ENCODE data around the gene EFEMP2. TPM values are rescaled to one million over a fixed set of nuclear protein-coding genes. Genes with fewer than 3 reads are reported as not detected.
"Not testable (repeated sequence)": the region's sequence is repeated elsewhere in the genome, so short reads cannot be mapped to it uniquely, and the experiment has no call there.

Gene EFEMP2
- total RNA-seq, 1 donor from 2014 or later: 95.2 TPM

DNA sequence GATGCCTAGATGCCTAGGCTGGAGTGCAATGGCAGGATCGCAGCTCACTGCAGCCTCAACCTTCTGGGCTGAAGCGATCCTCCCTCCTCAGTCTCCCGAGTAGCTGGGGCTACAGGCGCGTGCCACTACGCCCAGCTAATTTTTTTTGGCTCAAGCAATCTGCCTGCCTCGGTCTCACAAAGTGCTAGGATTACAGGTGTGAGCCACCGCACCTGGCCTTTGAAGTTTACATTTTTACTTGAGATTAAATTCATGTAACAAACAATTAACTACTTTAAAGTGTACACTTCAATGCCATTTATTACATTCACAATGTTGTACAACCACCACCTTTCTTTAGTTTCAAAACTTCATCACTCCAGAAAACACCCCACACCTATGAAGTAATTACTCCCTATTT is 31.1 kb upstream of the EFEMP2 start:
- ATAC-seq: no peak
- no peak for DNase-seq
- intact Hi-C loops (cut with micrococcal nuclease): no loop called here

DNA sequence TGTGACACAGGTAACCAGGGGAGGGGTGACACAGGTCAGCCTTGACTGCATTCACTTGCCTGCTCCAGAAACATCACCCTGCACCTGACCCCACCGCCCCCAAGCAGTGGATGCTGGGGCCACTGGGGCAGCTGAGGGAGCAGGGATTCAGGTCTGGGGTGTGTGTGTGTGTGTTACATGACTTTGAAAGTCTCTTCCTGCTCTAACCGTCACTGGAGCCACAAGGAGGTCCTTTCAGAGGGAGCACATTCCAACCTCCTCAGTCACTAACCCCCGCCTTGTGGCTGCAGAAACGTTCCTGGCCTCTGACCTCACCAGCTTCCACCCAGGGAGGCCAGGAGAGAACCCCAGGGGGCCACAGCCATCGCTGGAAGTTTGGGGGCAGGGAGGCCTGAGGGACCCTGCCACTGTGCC is 30.5 kb upstream of the EFEMP2 start:
- ATAC-seq (no peak), DNase-seq (peak; percentile 9)
- intact Hi-C loops (cut with micrococcal nuclease): no loop called here

DNA sequence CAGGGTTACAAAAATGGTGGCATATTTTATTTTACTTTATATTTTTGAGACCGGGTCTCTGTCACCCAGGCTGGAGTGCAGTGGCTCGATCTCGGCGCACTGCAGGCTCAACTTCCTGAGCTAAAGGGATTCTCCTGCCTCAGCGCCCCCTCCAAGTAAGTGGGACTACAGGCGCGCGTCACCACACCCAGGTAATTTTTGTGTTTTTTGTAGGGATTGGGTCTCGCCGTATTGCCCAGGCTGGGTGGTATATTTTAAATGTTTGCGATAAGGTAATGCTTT is 28.2 kb upstream of the EFEMP2 start:
- DNase-seq: no peak
- ATAC-seq: no peak
- intact Hi-C loops (cut with micrococcal nuclease): no loop called here

DNA sequence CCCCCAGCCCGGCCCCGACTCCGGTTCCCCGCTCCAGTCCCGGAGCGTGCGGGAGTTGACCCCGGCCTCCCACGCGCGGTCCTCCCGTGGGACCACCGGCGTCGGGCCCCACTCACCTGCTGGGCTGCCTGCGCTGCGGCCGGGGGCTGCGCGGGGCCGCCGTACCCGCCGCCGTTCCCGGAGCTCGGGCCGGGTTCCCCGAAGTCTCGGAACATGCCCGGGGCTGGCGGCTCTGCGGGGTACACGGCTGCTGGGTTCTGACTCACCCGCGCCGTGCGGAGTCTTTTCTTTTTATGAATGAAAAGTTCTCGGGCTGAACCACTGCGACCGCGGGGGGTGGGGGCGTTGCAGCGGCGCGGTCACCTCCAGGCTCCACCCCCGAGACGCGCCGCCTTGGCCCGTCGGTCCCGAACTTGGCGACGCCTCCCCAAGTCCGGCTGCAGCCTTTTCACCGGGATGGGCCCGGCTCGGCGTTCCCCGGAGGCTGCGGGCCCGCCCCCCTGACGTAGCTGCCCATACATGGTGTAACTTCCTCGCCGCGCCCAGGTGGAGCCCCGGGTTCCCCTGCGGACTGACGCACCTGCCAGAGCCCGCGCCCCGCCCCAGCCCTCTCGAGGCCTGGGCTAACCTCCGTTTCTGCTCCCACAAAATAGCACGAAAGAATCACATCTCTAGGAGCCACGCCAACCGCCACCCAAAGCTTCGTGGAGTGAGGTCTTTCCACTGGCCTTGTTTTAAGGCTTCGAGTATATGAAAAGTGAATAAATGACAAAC is 27.7 kb upstream of the EFEMP2 start, which contains the start of gene FOSL1:
TSS of gene FOSL1 (minus strand) at position 264 of the 774 bp plus-strand sequence. CDS start at position 215, 49 bp downstream.
- DNase-seq (peak; percentile 91), ATAC-seq (peak; percentile 94)
- intact Hi-C loops (cut with micrococcal nuclease): no loop called here

DNA sequence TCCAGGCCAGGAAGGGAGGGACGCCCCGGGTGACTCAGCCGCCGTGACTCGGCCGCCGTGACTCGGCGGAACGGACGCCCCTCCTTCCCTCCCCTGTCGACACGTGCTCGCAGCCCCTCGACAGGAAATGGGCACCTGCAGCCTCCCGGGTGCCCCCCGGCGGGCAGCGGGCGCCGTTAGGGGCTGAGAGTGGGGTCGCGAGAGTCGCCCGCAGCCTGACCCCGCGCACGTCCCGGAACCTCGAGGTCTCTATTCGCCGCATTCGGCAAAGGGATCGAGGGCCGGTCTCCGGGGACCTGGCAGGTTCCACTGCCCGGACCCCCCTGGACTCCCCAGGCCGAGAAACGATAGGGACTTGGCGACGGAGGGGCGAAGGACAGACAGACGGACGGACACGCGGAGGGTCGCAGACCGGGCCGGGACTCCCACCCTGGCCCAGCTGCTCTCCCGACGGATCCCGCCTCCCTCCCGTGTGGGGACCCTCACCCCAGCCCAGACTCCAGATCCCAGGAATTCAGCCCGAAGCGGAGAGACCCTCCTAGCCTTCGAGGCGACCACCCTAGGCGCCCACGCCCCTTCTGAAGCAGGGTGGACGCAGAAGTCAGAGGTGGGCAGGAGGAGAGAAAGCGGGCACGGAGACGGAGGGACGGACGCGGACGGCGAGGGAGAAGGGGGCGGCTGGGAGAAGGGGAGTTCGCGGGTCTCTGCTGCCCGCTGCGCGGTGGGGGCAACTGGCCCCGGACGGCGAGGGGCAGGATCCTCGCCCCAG is 26.9 kb upstream of the EFEMP2 start:
- intact Hi-C loops (cut with micrococcal nuclease): no loop called here
- ATAC-seq (peak; percentile 54), DNase-seq (peak; percentile 72)

DNA sequence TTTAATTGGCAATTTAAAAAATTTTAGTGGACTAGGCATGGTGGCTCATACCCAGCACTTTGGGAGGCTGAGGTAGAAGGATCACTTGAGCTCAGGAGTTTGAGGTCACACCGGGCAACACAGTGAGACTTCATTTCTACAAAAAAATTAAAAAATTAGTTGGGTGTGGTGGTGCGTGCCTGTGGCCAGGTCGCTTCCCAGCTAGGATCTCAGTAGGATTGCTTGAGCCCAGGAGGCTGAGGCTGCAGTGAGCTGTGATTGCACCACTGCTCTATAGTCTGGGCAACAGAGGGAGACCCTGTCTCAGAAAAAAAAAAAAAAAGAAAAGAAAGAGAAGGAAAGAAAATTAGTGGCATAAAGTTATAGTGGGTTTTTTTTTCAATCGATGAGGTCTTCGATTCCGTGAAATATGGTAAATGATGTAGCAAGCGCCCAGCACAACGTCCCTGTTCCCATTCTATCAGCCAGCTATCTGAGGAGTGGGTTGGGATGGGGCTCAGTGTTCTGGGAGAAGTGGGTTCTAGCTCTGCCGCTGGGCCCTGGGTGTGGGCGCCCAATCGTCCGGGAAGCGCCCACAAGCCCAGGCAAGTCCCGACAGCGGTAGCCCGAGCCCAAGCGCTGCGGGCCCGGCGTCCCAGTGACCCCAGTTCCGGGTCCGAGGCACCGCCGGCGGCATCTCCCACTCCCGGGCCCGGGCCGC is 26.2 kb upstream of the EFEMP2 start:
- intact Hi-C loops (cut with micrococcal nuclease): no loop called here
- ATAC-seq (no peak), DNase-seq (peak; percentile 4)

DNA sequence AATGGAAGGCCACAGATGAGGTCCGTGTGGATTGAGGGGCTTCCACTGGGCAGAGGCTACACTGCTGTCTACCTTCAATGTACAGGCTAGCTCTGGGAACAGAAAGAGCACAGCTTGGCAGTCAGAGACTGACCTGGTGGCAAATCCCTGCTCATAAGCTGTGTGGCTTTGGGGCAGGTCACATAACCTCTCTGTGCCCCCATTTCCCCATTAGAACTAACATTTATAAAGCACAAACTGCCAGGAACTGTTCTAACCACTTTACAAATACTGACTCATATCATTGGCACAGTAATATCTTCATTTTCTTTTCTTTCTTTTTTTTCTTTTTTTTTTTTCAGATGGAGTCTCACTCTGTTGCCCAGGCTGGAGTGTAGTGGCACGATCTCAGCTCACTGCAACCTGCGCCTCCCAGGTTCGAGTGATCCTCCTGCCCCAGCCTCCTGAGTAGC is 24.4 kb upstream of the EFEMP2 start:
- intact Hi-C loops (cut with micrococcal nuclease): no loop called here
- ATAC-seq (no peak), DNase-seq (no peak)

DNA sequence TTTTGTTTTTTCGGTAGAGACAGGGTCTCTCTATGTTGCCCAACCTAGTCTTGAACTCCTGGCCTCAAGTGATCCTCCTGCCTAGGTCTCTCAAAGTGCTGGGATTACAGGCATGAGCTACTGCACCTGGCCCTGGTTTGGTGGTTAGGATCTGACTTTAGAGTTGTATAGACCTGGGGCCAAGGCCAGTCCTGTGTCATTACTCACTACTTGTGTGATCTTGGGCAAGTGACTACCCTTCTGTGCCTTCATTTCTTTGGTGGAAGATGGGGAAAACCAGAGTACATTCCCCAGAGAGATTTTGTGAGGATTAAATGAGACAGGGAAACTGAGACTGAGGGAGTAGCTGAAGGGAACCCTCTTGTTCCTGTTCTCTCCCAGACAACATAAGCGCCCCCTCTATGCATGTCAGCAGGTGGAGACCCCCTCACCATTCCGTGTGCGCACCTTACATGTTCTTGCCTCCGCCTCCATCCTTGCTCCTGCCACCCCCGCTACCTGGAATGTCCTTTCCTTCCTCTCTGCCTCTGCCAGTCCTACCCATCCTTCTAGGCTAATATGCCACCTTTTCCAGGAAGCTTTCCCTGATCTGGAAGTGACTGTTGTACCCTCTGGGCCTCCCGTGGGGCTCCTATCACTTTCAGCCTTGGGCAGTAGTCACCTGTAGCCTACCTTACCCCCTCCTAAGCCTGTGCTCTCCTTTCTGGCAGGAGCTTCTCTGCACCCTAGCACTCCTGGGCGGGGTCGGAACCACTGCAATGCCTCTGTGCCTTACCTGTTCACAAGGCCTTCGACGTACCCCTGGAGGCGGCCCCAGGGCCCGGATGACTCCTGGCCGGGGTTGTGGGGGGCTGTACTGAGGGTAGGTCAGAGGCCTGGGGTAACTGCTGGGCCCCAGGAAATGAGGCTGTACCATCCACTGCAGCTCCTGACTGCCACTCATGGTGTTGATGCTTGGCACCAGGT is 23.7 kb upstream of the EFEMP2 start:
- intact Hi-C loops (cut with micrococcal nuclease): no loop called here
- no peak for ATAC-seq
- DNase-seq: peak; percentile 27

DNA sequence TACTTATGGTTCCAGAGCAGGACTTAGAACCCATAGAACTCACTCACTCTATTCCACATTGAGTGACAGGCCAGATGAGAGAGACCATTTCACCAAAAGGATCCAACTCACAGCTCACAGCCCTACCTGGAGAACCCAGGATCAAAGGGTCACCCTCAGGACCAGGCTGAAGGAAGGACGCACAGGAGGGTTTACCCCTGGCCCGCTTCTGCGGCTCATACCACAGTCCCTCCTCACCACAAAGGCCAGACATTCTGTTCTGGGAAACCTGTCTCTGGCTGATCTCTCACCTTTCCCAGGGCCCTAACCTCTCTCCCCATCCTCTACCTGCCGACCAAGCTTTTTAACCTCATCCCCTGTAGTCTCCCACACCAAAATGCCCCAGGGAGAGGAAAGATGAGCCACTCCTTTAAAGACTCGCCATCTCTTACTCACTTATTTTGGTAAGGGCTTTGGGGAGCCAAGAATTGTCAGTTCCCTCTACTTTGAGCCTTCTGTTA is 22.9 kb upstream of the EFEMP2 start:
- DNase-seq (peak; percentile 4), ATAC-seq (no peak)
- intact Hi-C loops (cut with micrococcal nuclease): no loop called here

DNA sequence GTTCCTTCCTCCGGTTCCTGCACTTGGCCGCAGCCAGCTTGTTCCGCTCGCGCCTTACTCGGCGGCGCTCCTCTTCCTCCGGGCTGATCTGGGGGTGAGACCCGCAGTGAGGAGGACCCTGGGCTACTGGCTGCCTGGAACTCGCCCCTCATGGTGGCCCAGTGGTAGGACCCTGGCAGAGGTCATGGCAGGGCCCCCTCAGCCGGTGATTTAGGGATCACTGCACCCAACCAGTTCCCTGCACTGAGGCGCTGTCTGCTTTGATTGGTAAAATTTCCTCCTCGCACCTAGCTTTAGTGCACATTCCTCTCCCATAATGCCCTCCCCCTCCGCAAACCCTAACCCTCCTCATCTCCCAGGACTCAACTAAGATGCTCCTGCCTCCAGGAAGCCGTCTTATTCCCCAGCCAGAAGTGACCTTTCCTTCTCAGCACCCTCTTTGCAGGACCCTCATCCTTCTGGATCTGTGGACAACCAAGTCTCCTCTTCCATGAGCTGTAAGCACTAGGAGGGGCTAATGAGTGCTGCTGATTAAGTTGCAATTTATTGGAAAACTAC is 21.5 kb upstream of the EFEMP2 start:
- ATAC-seq (no peak), DNase-seq (peak; percentile 64)
- intact Hi-C loops (cut with micrococcal nuclease): no loop called here

DNA sequence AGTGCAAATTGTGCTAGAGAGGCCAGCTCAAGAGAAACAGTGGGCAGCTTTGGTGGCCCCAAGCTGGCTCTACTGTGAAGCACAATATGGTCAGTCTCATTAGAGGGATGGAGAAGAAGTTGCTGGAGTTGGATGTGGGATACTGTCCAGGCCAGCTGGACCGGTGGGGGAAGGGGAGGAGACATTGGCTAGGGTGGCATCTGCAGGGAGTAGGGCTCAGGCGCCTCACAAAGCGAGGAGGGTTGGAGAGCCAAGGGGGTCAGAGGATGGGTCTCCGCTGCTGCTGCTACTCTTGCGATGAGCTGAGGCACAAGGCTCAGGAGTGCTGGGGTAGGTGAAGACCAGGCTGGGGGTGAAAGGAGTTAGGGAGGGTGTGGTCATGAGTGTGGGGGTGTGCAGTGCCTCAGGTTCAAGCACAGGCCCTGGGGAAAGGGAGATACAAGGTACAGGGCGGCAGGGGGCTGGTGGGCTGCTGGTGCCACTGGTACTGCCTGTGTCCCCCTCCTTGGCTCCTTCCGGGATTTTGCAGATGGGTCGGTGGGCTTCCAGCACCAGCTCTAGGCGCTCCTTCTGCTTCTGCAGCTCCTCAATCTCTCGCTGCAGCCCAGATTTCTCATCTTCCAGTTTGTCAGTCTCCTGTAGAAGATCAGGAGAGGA is 20.2 kb upstream of the EFEMP2 start:
- DNase-seq: peak; percentile 33
- ATAC-seq: no peak
- intact Hi-C loops (cut with micrococcal nuclease): no loop called here

DNA sequence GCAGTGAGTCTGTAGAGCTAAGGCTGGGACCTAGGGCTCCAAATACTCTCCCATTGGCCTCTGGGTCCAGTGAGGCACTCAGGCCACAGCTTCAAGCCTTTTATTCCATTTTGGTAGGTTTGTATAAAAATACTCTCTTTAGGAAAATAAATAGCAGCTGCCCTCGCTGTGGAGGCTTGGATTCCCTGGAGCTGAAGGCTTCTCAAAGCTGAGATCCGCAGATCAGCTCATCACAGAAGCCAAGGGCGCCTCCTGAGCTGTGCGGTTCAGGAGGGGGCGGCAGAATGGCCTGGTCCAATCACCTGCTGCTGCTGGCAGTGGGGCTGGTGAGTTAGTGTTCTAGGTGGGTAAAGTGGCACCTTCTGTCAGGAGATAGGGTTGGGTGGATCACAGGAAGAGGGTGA is 19.5 kb upstream of the EFEMP2 start:
- peak; percentile 22 for DNase-seq
- intact Hi-C loops (cut with micrococcal nuclease); ATAC-seq: not testable (repeated sequence)

DNA sequence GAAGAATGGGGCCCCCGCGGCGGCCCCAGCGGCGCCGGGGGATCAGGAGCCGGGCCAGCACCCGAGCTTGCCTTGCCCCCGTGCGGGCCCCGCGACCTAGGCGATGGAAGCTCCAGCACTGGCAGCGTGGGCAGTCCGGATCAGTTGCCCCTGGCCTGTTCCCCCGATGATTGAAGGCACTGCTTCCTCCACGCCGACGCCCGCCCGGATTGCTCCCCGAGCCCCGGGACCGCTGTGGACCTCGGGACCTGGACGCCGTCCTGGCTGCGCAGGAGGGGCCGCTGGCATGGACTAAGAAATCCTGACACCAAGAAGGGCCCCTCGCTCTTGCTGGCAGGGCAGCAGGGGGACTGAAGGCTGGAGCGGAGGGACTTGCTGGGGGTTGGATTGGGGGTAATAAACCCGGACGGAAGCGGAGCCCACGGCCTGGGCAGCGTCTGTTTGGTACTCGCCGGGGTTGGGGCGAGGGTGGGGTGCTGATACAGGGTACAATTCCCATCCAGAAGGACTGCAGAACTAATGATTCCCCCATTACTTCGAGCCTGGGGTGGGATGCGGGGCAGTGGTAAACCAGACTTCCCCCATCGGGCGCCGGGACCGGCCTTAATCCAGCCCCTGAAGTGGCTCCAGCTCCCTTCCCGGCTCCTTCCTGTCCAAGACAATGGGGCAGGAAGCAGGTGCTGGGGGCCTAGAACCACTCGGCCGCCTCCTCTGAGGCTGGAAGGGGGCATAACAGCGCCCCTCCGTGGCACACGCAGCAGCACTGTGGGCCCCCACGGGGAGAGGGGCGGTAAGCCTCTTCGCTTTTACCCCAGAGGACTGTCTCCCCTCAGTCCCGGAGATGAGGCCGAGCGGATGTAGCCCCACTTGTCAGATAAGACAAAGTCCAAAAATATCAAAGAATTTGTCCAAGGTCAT is 18.9 kb upstream of the EFEMP2 start:
- DNase-seq (peak; percentile 73), ATAC-seq (peak; percentile 3)
- intact Hi-C loops (cut with micrococcal nuclease): no loop called here

DNA sequence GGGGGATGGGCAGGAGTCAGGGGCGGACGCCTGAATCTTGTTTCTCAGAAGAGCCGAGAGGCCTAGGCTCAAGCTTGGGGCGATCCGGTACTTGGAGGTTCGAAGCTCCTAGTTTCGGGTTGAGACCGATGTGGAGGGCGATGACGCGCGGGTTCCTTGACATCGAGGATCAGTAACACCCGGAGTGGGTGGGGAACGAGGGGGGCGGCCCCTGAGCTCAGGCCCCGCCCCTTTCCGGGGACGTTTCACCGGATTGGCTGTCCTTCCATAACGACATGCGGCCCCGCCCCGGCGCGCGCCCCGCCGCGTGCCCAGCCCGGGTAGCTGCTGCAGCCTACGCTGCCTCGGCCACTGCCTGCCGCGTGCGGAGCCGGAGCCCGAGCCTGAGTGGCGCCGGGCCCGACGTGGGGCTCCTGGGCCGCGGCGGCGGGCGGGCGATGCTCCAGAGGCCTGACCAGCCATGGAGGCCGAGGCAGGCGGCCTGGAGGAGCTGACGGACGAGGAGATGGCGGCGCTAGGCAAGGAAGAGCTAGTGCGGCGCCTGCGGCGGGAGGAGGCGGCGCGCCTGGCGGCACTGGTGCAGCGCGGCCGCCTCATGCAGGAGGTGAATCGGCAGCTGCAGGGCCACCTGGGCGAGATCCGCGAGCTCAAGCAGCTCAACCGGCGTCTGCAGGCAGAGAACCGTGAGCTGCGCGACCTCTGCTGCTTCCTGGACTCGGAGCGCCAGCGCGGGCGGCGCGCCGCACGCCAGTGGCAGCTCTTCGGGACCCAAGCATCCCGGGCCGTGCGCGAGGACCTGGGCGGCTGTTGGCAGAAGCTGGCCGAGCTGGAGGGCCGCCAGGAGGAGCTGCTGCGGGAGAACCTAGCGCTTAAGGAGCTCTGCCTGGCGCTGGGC is 18.0 kb upstream of the EFEMP2 start, which contains the start of gene CCDC85B:
TSS of gene CCDC85B (plus strand) at position 350 of the 895 bp plus-strand sequence. CDS start at position 461, 111 bp downstream.
- DNase-seq (peak; percentile 100), ATAC-seq (peak; percentile 81)
- intact Hi-C loops (cut with micrococcal nuclease): no loop called here

DNA sequence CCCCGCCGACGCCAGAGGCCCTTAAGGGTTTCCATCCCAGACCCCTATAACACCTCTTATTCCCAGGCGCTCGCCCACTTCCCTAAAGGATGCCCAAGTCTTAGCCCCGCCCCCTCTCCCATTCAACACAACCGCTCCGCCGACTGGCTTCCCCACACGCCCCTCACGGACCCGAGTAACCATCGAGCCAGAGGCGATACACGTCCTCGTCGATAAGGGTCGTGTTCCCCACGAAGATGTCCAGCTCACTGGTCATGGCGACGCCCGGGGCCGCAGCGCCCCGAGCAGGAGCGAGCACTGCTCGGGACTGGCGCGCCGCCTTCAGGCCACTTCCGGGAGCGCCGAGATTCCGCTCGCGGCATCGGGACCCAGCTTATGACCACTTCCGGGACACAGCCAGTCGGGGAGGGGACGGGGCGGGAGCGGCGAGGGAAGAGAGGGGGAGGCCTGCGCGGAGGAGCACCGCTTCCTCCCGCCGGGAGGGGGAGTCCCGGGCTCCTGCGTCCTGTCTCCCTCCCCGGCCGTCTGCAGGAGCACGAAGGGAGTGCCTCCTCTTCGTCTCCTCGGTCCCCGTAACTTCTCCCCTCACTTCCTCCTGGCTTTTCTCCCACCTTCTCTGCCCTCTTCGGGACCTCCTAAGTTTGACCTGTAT is 15.7 kb upstream of the EFEMP2 start, which contains the start of gene FIBP:
TSS of gene FIBP (minus strand) at position 309 of the 652 bp plus-strand sequence. CDS start at position 256, 53 bp downstream.
- peak; percentile 84 for ATAC-seq
- intact Hi-C loops (cut with micrococcal nuclease): loop anchor here (10.0 kb wide), 1 partner anchor 97 kb away; no protein-coding TSS in a partner anchor
- DNase-seq: peak; percentile 98

Measured in left ventricle myocardium superior (tissue), 1 donor.